Endothelial cell of umbilical vein (primary cell): ENCODE data around the gene ADD2. TPM values are rescaled to one million over a fixed set of nuclear protein-coding genes. Genes with fewer than 3 reads are reported as not detected.

ENCODE experiments used
- BruUV-seq: library from RNA; stranded (reverse); fragments of 400-500 nt; replicated peaks from 2 replicates; lab custom pipeline; 2021; lab: Mats Ljungman, UMichigan
- CTCF ChIA-PET: fragments of 300-600, 350-600 bp; sonication (Branson Sonifier 250); formaldehyde crosslinking; loops from one replicate; lab custom pipeline; 2021; ENCODE audit warnings: antibody characterized with exemption, inconsistent platforms; lab: Charles Lee
- POLR2A ChIA-PET: fragments of 300-600, 350-600 bp; sonication (Branson Sonifier 250); formaldehyde crosslinking; loops from one replicate; lab custom pipeline; 2021; ENCODE audit warnings: antibody characterized with exemption, inconsistent platforms; lab: Charles Lee
- DNase-seq: peaks from one replicate; pipeline ENCODE4 v3.0.0-alpha.2; 2011; ENCODE audit warnings: low read depth, low spot score
- FAIRE-seq: peaks from 2 replicates; lab custom pipeline; 2011; peaks lifted over from hg19 to GRCh38; lab: Jason Lieb, UNC
- H2AFZ ChIP-seq: 2 replicates; pipeline ENCODE4 v1.6.0; 2012; ENCODE audit warnings: low read depth, low read length, control low read depth, inconsistent platforms
- H3K27ac ChIP-seq: 2 replicates; pipeline ENCODE4 v1.5.1; 2011; ENCODE audit warnings: low read depth, mild to moderate bottlenecking, control low read depth, low read length, moderate library complexity; ENCODE audit not compliant: insufficient read depth
- H3K27me3 ChIP-seq, 2 experiments: 2 replicates each; pipeline versions ENCODE4 v1.6.0 to v1.6.1; 2011; ENCODE audit warnings: low read length in 2 of 2, mixed read lengths in 1 of 2; ENCODE audit not compliant: control insufficient read depth in 2 of 2, insufficient read depth in 2 of 2
- H3K36me3 ChIP-seq, 2 experiments: 2 replicates in 1 of 2; 3 replicates in 1 of 2; pipeline ENCODE4 v1.5.1; 2011; ENCODE audit warnings: low read length in 2 of 2, mild to moderate bottlenecking in 1 of 2, moderate library complexity in 1 of 2; ENCODE audit not compliant: control insufficient read depth in 2 of 2, insufficient read depth in 2 of 2; ENCODE audit errors: extremely low read depth in 1 of 2
- H3K4me1 ChIP-seq: 3 replicates; pipeline ENCODE4 v1.5.1; 2011; ENCODE audit warnings: mild to moderate bottlenecking, low read length; ENCODE audit not compliant: control insufficient read depth, insufficient read depth; ENCODE audit errors: extremely low read depth
- H3K4me2 ChIP-seq: 2 replicates; pipeline ENCODE4 v1.6.1; 2011; ENCODE audit warnings: low read length, control low read depth, mixed read lengths; ENCODE audit not compliant: insufficient read depth
- H3K4me3 ChIP-seq, 3 experiments: fragments of 200-600 bp in 1 of 3; sonication (generic), shearing (Covaris generic) in 1 of 3; replicated peaks in 1 of 3; 2 replicates each; pipeline ENCODE4 v1.5.1; 2011 to 2016; ENCODE audit warnings: control low read depth in 3 of 3, low read length in 3 of 3, mild to moderate bottlenecking in 2 of 3, inconsistent platforms in 1 of 3, low read depth in 1 of 3, moderate library complexity in 1 of 3; ENCODE audit not compliant: insufficient read depth in 1 of 3
- H3K79me2 ChIP-seq: 2 replicates; pipeline ENCODE4 v1.6.0; 2012; ENCODE audit warnings: low read length, inconsistent platforms; ENCODE audit not compliant: control insufficient read depth, insufficient read depth
- H3K9ac ChIP-seq: replicated peaks from 2 replicates; pipeline ENCODE3; 2011; ENCODE audit warnings: low read length, control low read depth; ENCODE audit not compliant: insufficient read depth; ENCODE audit errors: extremely low read depth
- H3K9me1 ChIP-seq: replicated peaks from 3 replicates; pipeline ENCODE4 v1.6.0; 2011; ENCODE audit warnings: mild to moderate bottlenecking, low read length; ENCODE audit not compliant: control insufficient read depth, insufficient read depth; ENCODE audit errors: extremely low read depth
- H3K9me3 ChIP-seq: replicated peaks from 2 replicates; pipeline ENCODE4 v1.5.1; 2012; ENCODE audit warnings: low read length, inconsistent platforms; ENCODE audit not compliant: control insufficient read depth, insufficient read depth
- H4K20me1 ChIP-seq: replicated peaks from 2 replicates; pipeline ENCODE3; 2011; ENCODE audit warnings: mild to moderate bottlenecking, low read length; ENCODE audit not compliant: control insufficient read depth, insufficient read depth; ENCODE audit errors: extremely low read depth
- EZH2 ChIP-seq: IDR thresholded peaks from 2 replicates; pipeline ENCODE4 v1.6.1; 2012; ENCODE audit warnings: borderline replicate concordance, low read depth, mild to moderate bottlenecking, moderate library complexity, low read length, inconsistent platforms; ENCODE audit not compliant: severe bottlenecking
- FOS ChIP-seq: IDR thresholded peaks from 2 replicates; pipeline ENCODE4 v1.6.1; 2011; ENCODE audit warnings: mild to moderate bottlenecking, low read length, moderate library complexity, borderline replicate concordance; ENCODE audit not compliant: insufficient read depth
- GATA2 ChIP-seq: IDR thresholded peaks from 2 replicates; pipeline ENCODE4 v1.7.0; 2011; ENCODE audit warnings: low read depth, mild to moderate bottlenecking, moderate library complexity, mixed read lengths, low read length; ENCODE audit not compliant: insufficient read length, insufficient read depth
- JUN ChIP-seq: IDR thresholded peaks from 2 replicates; pipeline ENCODE4 v1.6.1; 2011; ENCODE audit warnings: borderline replicate concordance, low read depth; ENCODE audit not compliant: insufficient read length, insufficient read depth
- MYC ChIP-seq: IDR thresholded peaks from one replicate; pipeline ENCODE4 v1.6.1; 2011; ENCODE audit warnings: mild to moderate bottlenecking, low read depth, low read length
- POLR2A ChIP-seq: IDR thresholded peaks from 2 replicates; pipeline ENCODE4 v1.6.1; 2012; ENCODE audit warnings: low read depth, mild to moderate bottlenecking, control low read depth, low read length
- POLR2AphosphoS5 ChIP-seq: IDR thresholded peaks from 2 replicates; pipeline ENCODE4 v1.6.1; 2012; ENCODE audit warnings: low read depth, mild to moderate bottlenecking, control low read depth, low read length, moderate library complexity; ENCODE audit not compliant: insufficient read depth
- dilution Hi-C: fragments of 300-500 bp; cut with MboI; formaldehyde crosslinking; loops from one replicate; pipeline ENCODE4 v1.15.0; 2019; ENCODE audit warnings: low sequenced_read_pairs; ENCODE audit not compliant: extremely low pct_ligation_motif_present
- intact Hi-C: fragments of 100-400 bp; cut with micrococcal nuclease; formaldehyde crosslinking; loops from one replicate; pipeline ENCODE4 v1.10.0; 2022
- polyA plus RNA-seq, 4 experiments: library from polyadenylated mRNA; depleted of rRNA in 3 of 4; stranded (reverse) in 3 of 4; unstranded in 1 of 4; fragments of >200 nt; gene quantifications; 2 replicates each; pipeline versions ENCODE4 v1.2.1 to v1.2.3, GENCODE V29; 2011 to 2012; ENCODE audit warnings: missing spikeins in 1 of 4
- total RNA-seq: library from RNA; stranded (reverse); gene quantifications from 2 replicates; pipeline ENCODE4 v1.2.3, GENCODE V29; 2021
- TF ChIP-seq, protein P1 (sequence below): IDR thresholded peaks from 2 replicates; pipeline ENCODE4 v1.6.1; 2011; ENCODE audit not compliant: insufficient read depth, insufficient read length
- TF ChIP-seq, protein P2 (sequence below), 2 donors: IDR thresholded peaks; 1 replicate in 1 of 2; 2 replicates in 1 of 2; pipeline ENCODE4 v1.5.1; 2011; ENCODE audit warnings: low read length in 2 of 2, mild to moderate bottlenecking in 2 of 2, moderate library complexity in 2 of 2, control low read depth in 1 of 2, inconsistent platforms in 1 of 2, low read depth in 1 of 2; ENCODE audit not compliant: insufficient read depth in 1 of 2; ENCODE audit errors: extremely low read depth in 1 of 2

ADD2 gene
- total and polyA plus RNA-seq, 2 donors (not counting 3 experiments of a cell fraction or from before 2014, with no cell fraction given), result 0.17 TPM; not detected in 1

DNA sequence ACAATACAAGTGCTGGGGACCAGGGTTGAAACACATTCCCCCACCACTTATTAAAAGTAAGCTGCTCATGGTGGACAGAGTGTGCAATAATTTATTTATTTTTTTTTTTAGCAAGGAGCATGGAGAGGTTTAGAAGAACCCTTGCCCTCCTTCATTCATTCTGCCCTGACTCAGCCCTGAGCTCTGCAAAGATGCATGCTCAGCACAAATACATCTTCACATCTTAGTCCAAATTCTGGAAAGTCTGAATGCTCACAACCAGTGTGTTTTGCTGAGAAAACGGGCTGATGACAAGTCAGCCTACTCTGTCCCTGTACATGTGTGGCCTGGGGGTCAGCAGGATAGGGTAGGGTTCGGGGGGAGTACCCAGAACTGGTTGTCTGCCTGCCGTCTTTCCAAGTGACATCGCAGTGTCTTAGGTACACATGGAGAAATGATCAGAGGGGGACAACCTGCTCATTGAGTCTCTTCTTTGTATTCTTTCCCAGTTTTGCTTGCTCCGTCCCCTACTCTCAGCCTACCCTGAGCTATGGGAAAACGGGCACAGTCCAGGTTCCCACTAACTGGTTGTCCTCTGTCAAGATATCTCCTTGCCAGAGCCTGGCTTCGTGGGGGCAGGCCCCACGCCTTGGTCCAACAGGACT, 76.4 kb downstream of the ADD2 start:
- CTCF ChIA-PET, result no interaction called here
- FAIRE-seq, result no peak

More for the DNA sequence above, 76.4 kb downstream of the ADD2 start:
- no peak overlapping the region for H2AFZ ChIP-seq
- no peak overlapping the region for H3K4me3 ChIP-seq
- BruUV-seq, result no TSS peak
- TF ChIP-seq FOS (no peak), POLR2AphosphoS5 (no peak), POLR2A (no peak), GATA2 (no peak), JUN (no peak), EZH2 (no peak), MYC (no peak)
- TF ChIP-seq, protein P1, sequence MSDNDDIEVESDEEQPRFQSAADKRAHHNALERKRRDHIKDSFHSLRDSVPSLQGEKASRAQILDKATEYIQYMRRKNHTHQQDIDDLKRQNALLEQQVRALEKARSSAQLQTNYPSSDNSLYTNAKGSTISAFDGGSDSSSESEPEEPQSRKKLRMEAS, result no peak
- TF ChIP-seq, protein P2, sequence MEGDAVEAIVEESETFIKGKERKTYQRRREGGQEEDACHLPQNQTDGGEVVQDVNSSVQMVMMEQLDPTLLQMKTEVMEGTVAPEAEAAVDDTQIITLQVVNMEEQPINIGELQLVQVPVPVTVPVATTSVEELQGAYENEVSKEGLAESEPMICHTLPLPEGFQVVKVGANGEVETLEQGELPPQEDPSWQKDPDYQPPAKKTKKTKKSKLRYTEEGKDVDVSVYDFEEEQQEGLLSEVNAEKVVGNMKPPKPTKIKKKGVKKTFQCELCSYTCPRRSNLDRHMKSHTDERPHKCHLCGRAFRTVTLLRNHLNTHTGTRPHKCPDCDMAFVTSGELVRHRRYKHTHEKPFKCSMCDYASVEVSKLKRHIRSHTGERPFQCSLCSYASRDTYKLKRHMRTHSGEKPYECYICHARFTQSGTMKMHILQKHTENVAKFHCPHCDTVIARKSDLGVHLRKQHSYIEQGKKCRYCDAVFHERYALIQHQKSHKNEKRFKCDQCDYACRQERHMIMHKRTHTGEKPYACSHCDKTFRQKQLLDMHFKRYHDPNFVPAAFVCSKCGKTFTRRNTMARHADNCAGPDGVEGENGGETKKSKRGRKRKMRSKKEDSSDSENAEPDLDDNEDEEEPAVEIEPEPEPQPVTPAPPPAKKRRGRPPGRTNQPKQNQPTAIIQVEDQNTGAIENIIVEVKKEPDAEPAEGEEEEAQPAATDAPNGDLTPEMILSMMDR (IDR thresholded peaks at IDR 0.05; ENCODE audit: extremely low read depth in 1 of 2, insufficient read depth in 1 of 2, low read depth in 1 of 2, low read length in 2 of 2), result no peak
- no peaks in the 10 kb centered on the region for H4K20me1 ChIP-seq
- no peak overlapping the region for H3K4me2 ChIP-seq
- no peaks in the 10 kb centered on the region for H3K36me3 ChIP-seq
- POLR2A ChIA-PET, result interaction anchor here (0.5 kb wide), 1 partner anchor 484 kb away, joined by 3 read pairs; no protein-coding TSS in a partner anchor
- no peaks in the 10 kb centered on the region for H3K4me1 ChIP-seq
- dilution Hi-C loops (no loop called here), intact Hi-C loops (no loop called here)
- no peaks in the 10 kb centered on the region for H3K79me2 ChIP-seq
- H3K9me1 ChIP-seq, result no peaks in the 10 kb centered on the region
- H3K9me3 ChIP-seq, result no peaks in the 10 kb centered on the region
- DNase-seq, result no peak
- no peak overlapping the region for H3K27ac ChIP-seq
- no peak overlapping the region for H3K9ac ChIP-seq
- H3K27me3 ChIP-seq, result no peaks in the 10 kb centered on the region
